HepG2 (cell line): ENCODE data around the gene NKD1. TPM values are rescaled to one million over a fixed set of nuclear protein-coding genes. Genes with fewer than 3 reads are reported as not detected.
A peak's percentile ranks its signal among the peaks of the same experiment; 100 is the strongest.

ENCODE experiments used
- CEBPB ChIP-seq: IDR thresholded peaks from 2 replicates; pipeline ENCODE4 v1.6.1; 2011; ENCODE audit warnings: low read depth, low read length, improper control_type of control experiment, borderline replicate concordance
- ELF4 ChIP-seq: sonication (generic); formaldehyde crosslinking; IDR thresholded peaks from 2 replicates; pipeline ENCODE4 v1.5.0; 2020; ENCODE audit warnings: missing genetic modification reagents, mild to moderate bottlenecking, moderate library complexity, borderline replicate concordance
- ETV5 ChIP-seq: IDR thresholded peaks from 2 replicates; pipeline ENCODE4 v1.6.1; 2018; ENCODE audit warnings: missing biosample characterization, missing genetic modification reagents, inconsistent platforms, borderline replicate concordance
- GATAD2A ChIP-seq: IDR thresholded peaks from 2 replicates; pipeline ENCODE4 v1.6.1; 2016
- GPN1 ChIP-seq: sonication (generic); formaldehyde crosslinking; IDR thresholded peaks from 2 replicates; pipeline ENCODE4 v1.5.1; 2020; ENCODE audit warnings: missing genetic modification reagents, borderline replicate concordance
- HMGA1 ChIP-seq: sonication (generic); formaldehyde crosslinking; conservative IDR thresholded peaks from 2 replicates; pipeline ENCODE4 v1.4.0; 2020; ENCODE audit warnings: missing genetic modification reagents
- HNF4A ChIP-seq: sonication (generic); formaldehyde crosslinking; IDR thresholded peaks from 2 replicates; pipeline ENCODE4 v1.4.0; 2020; ENCODE audit warnings: missing genetic modification reagents
- RARA ChIP-seq: IDR thresholded peaks from 2 replicates; pipeline ENCODE4 v1.6.1; 2016; ENCODE audit warnings: missing genetic modification reagents, missing compliant biosample characterization
- RNF2 ChIP-seq: fragments of 450-650 bp; conservative IDR thresholded peaks from 2 replicates; pipeline ENCODE4 v1.6.1; 2016; ENCODE audit warnings: low read depth
- SAFB2 ChIP-seq: sonication (generic); formaldehyde crosslinking; IDR thresholded peaks from 2 replicates; pipeline ENCODE4 v1.5.1; 2020; ENCODE audit warnings: missing genetic modification reagents, low read depth, mild to moderate bottlenecking, borderline replicate concordance
- SOX5 ChIP-seq: IDR thresholded peaks from 2 replicates; pipeline ENCODE4 v1.6.1; 2016; ENCODE audit warnings: borderline replicate concordance
- TBP ChIP-seq: sonication (generic); formaldehyde crosslinking; IDR thresholded peaks from 2 replicates; pipeline ENCODE4 v1.5.0; 2020; ENCODE audit warnings: missing genetic modification reagents
- TBX2 ChIP-seq: sonication (generic); formaldehyde crosslinking; IDR thresholded peaks from 2 replicates; pipeline ENCODE4 v1.5.0; 2020; ENCODE audit warnings: missing genetic modification reagents, mild to moderate bottlenecking, borderline replicate concordance
- ZNF263 ChIP-seq: sonication (generic); formaldehyde crosslinking; IDR thresholded peaks from 2 replicates; pipeline ENCODE4 v1.4.0; 2020; ENCODE audit warnings: missing genetic modification reagents
- ZNF274 ChIP-seq: sonication (generic); formaldehyde crosslinking; IDR thresholded peaks from 2 replicates; pipeline ENCODE4 v1.5.1; 2020; ENCODE audit warnings: mild to moderate bottlenecking, missing genetic modification reagents
- ZNF326 ChIP-seq: sonication (generic); formaldehyde crosslinking; IDR thresholded peaks from 2 replicates; pipeline ENCODE4 v1.4.0; 2020; ENCODE audit warnings: missing genetic modification reagents, borderline replicate concordance
- ZNF556 ChIP-seq: sonication (generic); formaldehyde crosslinking; IDR thresholded peaks from 2 replicates; pipeline ENCODE4 v1.4.0; 2020; ENCODE audit warnings: mild to moderate bottlenecking, missing genetic modification reagents, borderline replicate concordance
- ZNF747 ChIP-seq: sonication (generic); formaldehyde crosslinking; IDR thresholded peaks from 2 replicates; pipeline ENCODE4 v1.8.1; 2023; ENCODE audit warnings: missing genetic modification reagents, mild to moderate bottlenecking, borderline replicate concordance
- ZNF75D ChIP-seq: sonication (generic); formaldehyde crosslinking; IDR thresholded peaks from 2 replicates; pipeline ENCODE4 v1.8.1; 2023; ENCODE audit warnings: missing genetic modification reagents, mild to moderate bottlenecking, borderline replicate concordance
- polyA plus RNA-seq, 8 experiments: library from polyadenylated mRNA; depleted of rRNA in 3 of 8; stranded (reverse) in 7 of 8; unstranded in 1 of 8; fragments of >200 nt; fragmentation: Illumina TruSeq in 4 of 8; extraction: Trizol in 4 of 8; gene quantifications; 2 replicates each; pipeline versions ENCODE4 v1.2.1 to v1.2.3, GENCODE V29; 2011 to 2016; ENCODE audit warnings: low read depth in 4 of 8, missing spikeins in 1 of 8, mixed read lengths in 1 of 8; ENCODE audit not compliant: insufficient read depth in 1 of 8
- total RNA-seq, 5 experiments: library from RNA; depleted of rRNA; stranded (reverse); fragments of >200 nt; fragmentation: Illumina TruSeq; extraction: Trizol; gene quantifications; 2 replicates each; pipeline ENCODE4 v1.2.3, GENCODE V29; 2016; ENCODE audit warnings: low read depth in 1 of 5
- TF ChIP-seq, protein P1 (sequence below): sonication (generic); formaldehyde crosslinking; conservative IDR thresholded peaks from 2 replicates; pipeline ENCODE4 v1.8.0; 2022; ENCODE audit warnings: mild to moderate bottlenecking, moderate library complexity, missing genetic modification reagents
- TF ChIP-seq, protein P2 (sequence below): sonication (generic); formaldehyde crosslinking; IDR thresholded peaks from 2 replicates; pipeline ENCODE4 v1.8.1; 2023; ENCODE audit warnings: mild to moderate bottlenecking, inconsistent platforms, moderate library complexity, missing genetic modification reagents, borderline replicate concordance
- TF ChIP-seq, protein P3 (sequence below): sonication (generic); formaldehyde crosslinking; IDR thresholded peaks from 2 replicates; pipeline ENCODE4 v1.4.0; 2020; ENCODE audit warnings: missing genetic modification reagents, mild to moderate bottlenecking, borderline replicate concordance
- TF ChIP-seq, protein P4 (sequence below): sonication (generic); formaldehyde crosslinking; IDR thresholded peaks from 2 replicates; pipeline ENCODE4 v1.4.0; 2020; ENCODE audit warnings: mild to moderate bottlenecking, missing genetic modification reagents
- TF ChIP-seq, protein P5 (sequence below): sonication (generic); formaldehyde crosslinking; IDR thresholded peaks from 2 replicates; pipeline ENCODE4 v1.8.1; 2023; ENCODE audit warnings: mild to moderate bottlenecking, moderate library complexity, missing genetic modification reagents

The NKD1 gene
- total and polyA plus RNA-seq, 2 of the 13 experiments (the other 11 are each of a cell fraction or from before 2014, with no cell fraction given): 70.4 to 121 TPM

DNA sequence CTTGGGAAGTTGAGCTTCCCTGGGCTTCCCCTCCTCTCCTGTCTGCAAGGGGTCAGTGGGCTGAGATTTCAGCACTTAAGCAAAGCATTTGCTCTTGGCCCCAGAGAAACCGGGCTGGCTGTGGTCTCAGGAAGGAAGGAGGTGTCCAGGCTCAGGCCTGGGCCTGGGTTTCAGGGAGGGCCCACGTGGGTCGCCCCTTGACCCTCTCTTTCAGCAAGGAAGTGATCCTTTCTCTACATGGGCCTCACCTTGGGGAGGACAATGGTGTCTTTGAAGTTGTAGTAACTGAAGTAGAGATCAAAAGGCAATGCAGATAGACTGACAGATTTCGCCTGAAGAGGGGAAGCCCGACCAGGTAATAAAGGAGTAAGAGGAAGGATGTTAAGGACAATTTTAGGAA is 147.9 kb downstream of the NKD1 start (continued):
- TF ChIP-seq HNF4A (CRISPR knock-in tag): 0 out of 2 replicates have a peak, but pooled peaks have one; percentile 27
- TF ChIP-seq, protein P1, sequence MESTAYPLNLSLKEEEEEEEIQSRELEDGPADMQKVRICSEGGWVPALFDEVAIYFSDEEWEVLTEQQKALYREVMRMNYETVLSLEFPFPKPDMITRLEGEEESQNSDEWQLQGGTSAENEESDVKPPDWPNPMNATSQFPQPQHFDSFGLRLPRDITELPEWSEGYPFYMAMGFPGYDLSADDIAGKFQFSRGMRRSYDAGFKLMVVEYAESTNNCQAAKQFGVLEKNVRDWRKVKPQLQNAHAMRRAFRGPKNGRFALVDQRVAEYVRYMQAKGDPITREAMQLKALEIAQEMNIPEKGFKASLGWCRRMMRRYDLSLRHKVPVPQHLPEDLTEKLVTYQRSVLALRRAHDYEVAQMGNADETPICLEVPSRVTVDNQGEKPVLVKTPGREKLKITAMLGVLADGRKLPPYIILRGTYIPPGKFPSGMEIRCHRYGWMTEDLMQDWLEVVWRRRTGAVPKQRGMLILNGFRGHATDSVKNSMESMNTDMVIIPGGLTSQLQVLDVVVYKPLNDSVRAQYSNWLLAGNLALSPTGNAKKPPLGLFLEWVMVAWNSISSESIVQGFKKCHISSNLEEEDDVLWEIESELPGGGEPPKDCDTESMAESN (CRISPR knock-in tag): no peak
- TF ChIP-seq ZNF263 (CRISPR knock-in tag): 0 out of 2 replicates have a peak, but pooled peaks have one; percentile 44
- TF ChIP-seq CEBPB: no peak
- TF ChIP-seq TBP: no peak
- peak; percentile 86 for TF ChIP-seq SOX5 (CRISPR knock-in tag)
- TF ChIP-seq, protein P2, sequence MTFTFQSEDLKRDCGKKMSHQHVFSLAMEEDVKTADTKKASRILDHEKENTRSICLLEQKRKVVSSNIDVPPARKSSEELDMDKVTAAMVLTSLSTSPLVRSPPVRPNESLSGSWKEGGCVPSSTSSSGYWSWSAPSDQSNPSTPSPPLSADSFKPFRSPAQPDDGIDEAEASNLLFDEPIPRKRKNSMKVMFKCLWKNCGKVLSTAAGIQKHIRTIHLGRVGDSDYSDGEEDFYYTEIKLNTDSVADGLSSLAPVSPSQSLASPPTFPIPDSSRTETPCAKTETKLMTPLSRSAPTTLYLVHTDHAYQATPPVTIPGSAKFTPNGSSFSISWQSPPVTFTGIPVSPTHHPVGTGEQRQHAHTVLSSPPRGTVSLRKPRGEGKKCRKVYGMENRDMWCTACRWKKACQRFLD: no peak
- peak; percentile 44 for TF ChIP-seq RARA (CRISPR knock-in tag)
- TF ChIP-seq, protein P3, sequence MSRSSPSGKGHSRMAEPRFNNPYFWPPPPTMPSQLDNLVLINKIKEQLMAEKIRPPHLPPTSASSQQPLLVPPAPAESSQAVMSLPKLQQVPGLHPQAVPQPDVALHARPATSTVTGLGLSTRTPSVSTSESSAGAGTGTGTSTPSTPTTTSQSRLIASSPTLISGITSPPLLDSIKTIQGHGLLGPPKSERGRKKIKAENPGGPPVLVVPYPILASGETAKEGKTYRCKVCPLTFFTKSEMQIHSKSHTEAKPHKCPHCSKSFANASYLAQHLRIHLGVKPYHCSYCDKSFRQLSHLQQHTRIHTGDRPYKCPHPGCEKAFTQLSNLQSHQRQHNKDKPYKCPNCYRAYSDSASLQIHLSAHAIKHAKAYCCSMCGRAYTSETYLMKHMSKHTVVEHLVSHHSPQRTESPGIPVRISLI (CRISPR knock-in tag): no peak
- TF ChIP-seq TBX2: no peak
- TF ChIP-seq SAFB2: no peak
- no peak for TF ChIP-seq ZNF274 (CRISPR knock-in tag)
- TF ChIP-seq ELF4 (CRISPR knock-in tag): no peak
- TF ChIP-seq HMGA1 (CRISPR knock-in tag): no peak
- peak; percentile 65 for TF ChIP-seq GATAD2A (CRISPR knock-in tag)
- TF ChIP-seq GPN1 (CRISPR knock-in tag): no peak
- TF ChIP-seq ZNF75D: no peak
- TF ChIP-seq, protein P4, sequence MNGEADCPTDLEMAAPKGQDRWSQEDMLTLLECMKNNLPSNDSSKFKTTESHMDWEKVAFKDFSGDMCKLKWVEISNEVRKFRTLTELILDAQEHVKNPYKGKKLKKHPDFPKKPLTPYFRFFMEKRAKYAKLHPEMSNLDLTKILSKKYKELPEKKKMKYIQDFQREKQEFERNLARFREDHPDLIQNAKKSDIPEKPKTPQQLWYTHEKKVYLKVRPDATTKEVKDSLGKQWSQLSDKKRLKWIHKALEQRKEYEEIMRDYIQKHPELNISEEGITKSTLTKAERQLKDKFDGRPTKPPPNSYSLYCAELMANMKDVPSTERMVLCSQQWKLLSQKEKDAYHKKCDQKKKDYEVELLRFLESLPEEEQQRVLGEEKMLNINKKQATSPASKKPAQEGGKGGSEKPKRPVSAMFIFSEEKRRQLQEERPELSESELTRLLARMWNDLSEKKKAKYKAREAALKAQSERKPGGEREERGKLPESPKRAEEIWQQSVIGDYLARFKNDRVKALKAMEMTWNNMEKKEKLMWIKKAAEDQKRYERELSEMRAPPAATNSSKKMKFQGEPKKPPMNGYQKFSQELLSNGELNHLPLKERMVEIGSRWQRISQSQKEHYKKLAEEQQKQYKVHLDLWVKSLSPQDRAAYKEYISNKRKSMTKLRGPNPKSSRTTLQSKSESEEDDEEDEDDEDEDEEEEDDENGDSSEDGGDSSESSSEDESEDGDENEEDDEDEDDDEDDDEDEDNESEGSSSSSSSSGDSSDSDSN (CRISPR knock-in tag): no peak
- TF ChIP-seq RNF2: no peak
- TF ChIP-seq ZNF556 (CRISPR knock-in tag): no peak
- TF ChIP-seq ZNF326 (CRISPR knock-in tag): no peak
- TF ChIP-seq, protein P5, sequence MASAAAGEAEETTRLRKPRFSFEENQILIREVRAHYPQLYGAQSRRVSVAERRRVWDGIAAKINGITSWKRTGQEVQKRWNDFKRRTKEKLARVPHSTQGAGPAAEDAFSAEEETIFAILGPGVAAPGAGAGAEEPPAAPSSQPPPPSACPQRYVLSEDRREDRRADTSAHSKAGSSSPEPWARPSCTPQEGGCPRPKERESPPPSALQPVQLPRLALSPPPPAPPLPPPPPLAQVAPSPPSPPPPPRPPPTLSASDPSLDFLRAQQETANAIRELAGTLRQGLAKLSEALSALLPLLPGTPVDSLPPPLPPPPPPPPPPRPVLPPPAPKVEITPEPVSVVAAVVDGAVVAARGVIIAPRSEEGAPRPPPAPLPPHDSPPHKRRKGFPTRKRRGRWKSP (CRISPR knock-in tag): no peak
- TF ChIP-seq ZNF747: no peak
- peak; percentile 57; the same call in 1 of the 2 replicates for TF ChIP-seq ETV5 (CRISPR knock-in tag)
